H1 (cell line): ENCODE measurements around the gene CREG2.

Source experiments
- CEBPB ChIP-seq: IDR thresholded peaks from 2 replicates; pipeline ENCODE4 v1.6.1; 2012; ENCODE audit warnings: low read depth, low read length
- CHD1 ChIP-seq: IDR thresholded peaks from 2 replicates; pipeline ENCODE4 v1.6.1; 2012; ENCODE audit warnings: low read depth, low read length, improper control_type of control experiment
- CTCF ChIP-seq, 3 experiments: IDR thresholded peaks; 1 replicate in 2 of 3; 2 replicates in 1 of 3; pipeline versions ENCODE4 v1.5.1 to v1.6.1; 2011; ENCODE audit warnings: low read length in 3 of 3, mild to moderate bottlenecking in 3 of 3, inconsistent platforms in 2 of 3, low read depth in 1 of 3, moderate library complexity in 1 of 3; ENCODE audit not compliant: insufficient read depth in 1 of 3; ENCODE audit errors: control extremely low read depth in 1 of 3
- EGR1 ChIP-seq: IDR thresholded peaks from 2 replicates; pipeline ENCODE4 v1.6.1; 2011; ENCODE audit warnings: low read depth, low read length, borderline replicate concordance
- EP300 ChIP-seq, 2 experiments: IDR thresholded peaks; 1 replicate in 1 of 2; 2 replicates in 1 of 2; pipeline ENCODE4 v1.6.1; 2011 to 2012; ENCODE audit warnings: low read depth in 2 of 2, low read length in 2 of 2, mild to moderate bottlenecking in 2 of 2, borderline replicate concordance in 1 of 2, inconsistent platforms in 1 of 2, moderate library complexity in 1 of 2
- EZH2 ChIP-seq: fragments of 200-600 bp; sonication (generic); IDR thresholded peaks from 2 replicates; pipeline ENCODE4 v1.7.1; 2012; ENCODE audit warnings: low read depth, mild to moderate bottlenecking, moderate library complexity, low read length, inconsistent platforms; ENCODE audit not compliant: severe bottlenecking
- FOSL1 ChIP-seq: IDR thresholded peaks from 2 replicates; pipeline ENCODE4 v1.6.1; 2011; ENCODE audit warnings: mild to moderate bottlenecking, low read depth, low read length, moderate library complexity; ENCODE audit not compliant: insufficient read depth
- GABPA ChIP-seq: IDR thresholded peaks from 2 replicates; pipeline ENCODE4 v1.6.1; 2011; ENCODE audit warnings: mild to moderate bottlenecking, low read length, moderate library complexity, borderline replicate concordance; ENCODE audit not compliant: insufficient read depth
- KDM5A ChIP-seq: fragments of 200-600 bp; IDR thresholded peaks from 2 replicates; pipeline ENCODE4 v1.7.1; 2012; ENCODE audit warnings: mild to moderate bottlenecking, low read length, inconsistent platforms, mixed read lengths
- POLR2A ChIP-seq, 2 experiments: IDR thresholded peaks; 1 replicate in 1 of 2; 2 replicates in 1 of 2; pipeline ENCODE4 v1.6.1; 2011; ENCODE audit warnings: low read depth in 2 of 2, low read length in 2 of 2, mild to moderate bottlenecking in 2 of 2; ENCODE audit errors: control extremely low read depth in 1 of 2
- POLR2AphosphoS5 ChIP-seq: IDR thresholded peaks from 2 replicates; pipeline ENCODE4 v1.6.1; 2011; ENCODE audit warnings: low read depth, low read length
- SIN3A ChIP-seq, 2 experiments: IDR thresholded peaks in 1 of 2; conservative IDR thresholded peaks in 1 of 2; 2 replicates each; pipeline ENCODE4 v1.6.1; 2011 to 2012; ENCODE audit warnings: low read length in 2 of 2, improper control_type of control experiment in 1 of 2, low read depth in 1 of 2, mild to moderate bottlenecking in 1 of 2

- no peak for TF ChIP-seq GABPA
- no peak for TF ChIP-seq CTCF (IDR thresholded peaks at IDR 0.05; ENCODE audit: control extremely low read depth in 1 of 3, insufficient read depth in 1 of 3, low read depth in 1 of 3, low read length in 3 of 3)
- TF ChIP-seq FOSL1, result no peak
- no peak for TF ChIP-seq CEBPB
- TF ChIP-seq EP300 (IDR thresholded peaks at IDR 0.05; ENCODE audit: borderline replicate concordance in 1 of 2, low read depth in 2 of 2, low read length in 2 of 2), result no peak
- TF ChIP-seq EZH2, result no peak
- no peak for TF ChIP-seq KDM5A
- no peak for TF ChIP-seq SIN3A (conservative IDR thresholded peaks at IDR 0.05 in 1 of 2, IDR thresholded peaks at IDR 0.05 in 1 of 2; ENCODE audit: low read depth in 1 of 2, low read length in 2 of 2)
- TF ChIP-seq POLR2A (IDR thresholded peaks at IDR 0.05; ENCODE audit: control extremely low read depth in 1 of 2, low read depth in 2 of 2, low read length in 2 of 2), result no peak
- TF ChIP-seq POLR2AphosphoS5, result no peak
- no peak for TF ChIP-seq CHD1
- no peak for TF ChIP-seq EGR1
These were observed 11.7 kb downstream of the CREG2 start for GRCh38 chr2:101375653-101376052.
